OCI-LY7 (cell line): Measurements from ENCODE around the gene FBLN1. TPM values are rescaled to one million over a fixed set of nuclear protein-coding genes. Genes with fewer than 3 reads are reported as not detected.

Experiments
- BruUV-seq: library from RNA; stranded (reverse); fragments of 400-500 nt; replicated peaks from 2 replicates; lab custom pipeline; 2021; lab: Mats Ljungman, UMichigan
- CTCF ChIA-PET: fragments of 300-600 bp; sonication (Branson Sonifier 250); formaldehyde crosslinking; loops from one replicate; lab custom pipeline; 2022; ENCODE audit warnings: antibody characterized with exemption; ENCODE audit not compliant: unreplicated experiment; lab: Charles Lee
- POLR2A ChIA-PET: fragments of 300-600 bp; sonication (Branson Sonifier 250); formaldehyde crosslinking; loops from one replicate; lab custom pipeline; 2022; ENCODE audit warnings: antibody characterized with exemption; lab: Charles Lee
- DNase-seq: peaks from one replicate; pipeline ENCODE4 v3.0.0-alpha.2; 2015; ENCODE audit warnings: low spot score
- H2AFZ ChIP-seq: fragments of 200-600 bp; sonication (generic), shearing (Covaris generic); 2 replicates; pipeline ENCODE4 v1.6.1; 2014; ENCODE audit warnings: mild to moderate bottlenecking, antibody characterized with exemption, low read length, moderate library complexity
- H3K27ac ChIP-seq: fragments of 200-600 bp; sonication (generic); 2 replicates; pipeline ENCODE4 v1.5.1; 2014; ENCODE audit warnings: mixed run types, low read depth, mild to moderate bottlenecking, moderate library complexity, low read length, inconsistent platforms; ENCODE audit not compliant: poor library complexity, severe bottlenecking
- H3K36me3 ChIP-seq: fragments of 200-600 bp; sonication (generic); 2 replicates; pipeline ENCODE4 v1.6.1; 2014; ENCODE audit warnings: mild to moderate bottlenecking, antibody characterized with exemption, low read length, moderate library complexity, mixed read lengths; ENCODE audit not compliant: insufficient read depth
- H3K4me1 ChIP-seq: fragments of 200-600 bp; sonication (generic); 2 replicates; pipeline ENCODE4 v1.5.1; 2014; ENCODE audit warnings: mild to moderate bottlenecking, low read length; ENCODE audit not compliant: insufficient read depth, poor library complexity, severe bottlenecking
- H3K4me2 ChIP-seq: fragments of 200-600 bp; sonication (generic); 2 replicates; pipeline ENCODE4 v1.6.1; 2014; ENCODE audit warnings: mild to moderate bottlenecking, low read length
- H3K4me3 ChIP-seq: fragments of 200-600 bp; sonication (generic); 2 replicates; pipeline ENCODE4 v1.5.1; 2014; ENCODE audit warnings: mild to moderate bottlenecking, low read depth, low read length; ENCODE audit not compliant: poor library complexity, severe bottlenecking
- H3K79me2 ChIP-seq: fragments of 200-600 bp; sonication (generic); 2 replicates; pipeline ENCODE4 v1.6.1; 2016; ENCODE audit warnings: low read depth, mild to moderate bottlenecking, low read length, moderate library complexity, mixed read lengths; ENCODE audit not compliant: insufficient read depth
- H3K9me2 ChIP-seq: fragments of 200-600 bp; sonication (generic); 2 replicates; pipeline ENCODE4 v1.6.1; 2016; ENCODE audit warnings: mild to moderate bottlenecking, low read length, mixed read lengths; ENCODE audit not compliant: insufficient read depth
- H3K9me3 ChIP-seq: fragments of 200-600 bp; sonication (generic); 2 replicates; pipeline ENCODE4 v1.6.1; 2014; ENCODE audit warnings: mild to moderate bottlenecking, mixed run types, low read length, mixed read lengths
- H4K20me1 ChIP-seq: fragments of 200-600 bp; sonication (generic); 2 replicates; pipeline ENCODE4 v1.6.1; 2014; ENCODE audit warnings: mild to moderate bottlenecking, antibody characterized with exemption, low read length, moderate library complexity, mixed read lengths; ENCODE audit not compliant: insufficient read depth
- EZH2phosphoT487 ChIP-seq: fragments of 200-600 bp; sonication (generic); IDR thresholded peaks from 2 replicates; pipeline ENCODE4 v1.6.1; 2018; ENCODE audit warnings: low read depth, borderline replicate concordance, mild to moderate bottlenecking, mixed run types, antibody characterized with exemption, low read length, moderate library complexity, mixed read lengths
- intact Hi-C: fragments of 100-400 bp; cut with micrococcal nuclease; formaldehyde crosslinking; loops from one replicate; pipeline ENCODE4 v1.10.0; 2022; ENCODE audit not compliant: unreplicated experiment
- total RNA-seq, 2 experiments: library from RNA; depleted of rRNA in 1 of 2; stranded (reverse); fragments of >200 nt in 1 of 2; shearing (Covaris generic) in 1 of 2; gene quantifications; 2 replicates each; pipeline ENCODE4 v1.2.3, GENCODE V29; 2014 to 2022
- TF ChIP-seq, protein P1 (sequence below): fragments of 200-600 bp; sonication (generic); conservative IDR thresholded peaks from 2 replicates; pipeline ENCODE4 v1.5.1; 2014; ENCODE audit warnings: mild to moderate bottlenecking, antibody characterized with exemption, low read length, moderate library complexity, mixed read lengths

FBLN1 gene
- total RNA-seq, 2 experiments from 2014 or later: not detected

DNA sequence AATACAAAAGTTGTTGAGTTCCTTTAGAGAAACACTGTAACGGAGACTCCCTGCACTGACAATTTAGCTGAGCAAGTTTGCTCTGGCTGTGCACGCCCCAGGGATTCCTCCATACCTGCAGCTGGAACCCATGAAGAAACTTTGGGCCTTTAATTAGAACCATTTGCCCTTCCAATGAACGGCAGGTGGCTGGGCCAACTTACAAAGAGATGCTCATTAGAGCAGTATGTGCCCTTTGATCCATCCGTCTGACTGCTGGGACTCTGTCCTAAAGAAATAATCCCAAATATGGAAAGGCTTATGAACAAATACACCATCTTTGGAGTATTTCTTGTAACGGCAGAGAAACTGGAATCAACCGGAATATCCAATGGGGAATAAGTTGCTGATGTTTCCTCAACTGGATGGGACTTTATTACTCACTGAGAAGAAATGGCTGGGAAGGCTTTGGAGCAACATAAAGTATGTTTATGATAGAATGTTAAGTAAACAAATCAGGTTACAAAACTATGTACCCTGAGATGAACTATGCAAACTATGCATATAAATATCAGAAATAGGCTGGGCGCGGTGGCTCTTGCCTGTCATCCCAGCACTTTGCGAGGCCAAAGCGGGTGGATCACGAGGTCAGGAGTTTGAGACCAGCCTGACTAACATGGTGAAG, 24.4 kb upstream of the FBLN1 start:
- POLR2A ChIA-PET: interaction anchor here (0.6 kb wide), 1 partner anchor 56 kb away, joined by 3 read pairs; no protein-coding TSS in a partner anchor
- no peaks in the 10 kb centered on the region for H3K79me2 ChIP-seq
- intact Hi-C loops: no loop called here
- no peaks in the 10 kb centered on the region for H3K4me1 ChIP-seq
- no peaks in the 10 kb centered on the region for H3K36me3 ChIP-seq
- BruUV-seq: no TSS peak
- no peak overlapping the region for H3K27ac ChIP-seq
- DNase-seq: no peak
- no peak overlapping the region for H2AFZ ChIP-seq
- CTCF ChIA-PET: no interaction called here
- H3K4me3 ChIP-seq: no peak overlapping the region
- TF ChIP-seq, protein P1, sequence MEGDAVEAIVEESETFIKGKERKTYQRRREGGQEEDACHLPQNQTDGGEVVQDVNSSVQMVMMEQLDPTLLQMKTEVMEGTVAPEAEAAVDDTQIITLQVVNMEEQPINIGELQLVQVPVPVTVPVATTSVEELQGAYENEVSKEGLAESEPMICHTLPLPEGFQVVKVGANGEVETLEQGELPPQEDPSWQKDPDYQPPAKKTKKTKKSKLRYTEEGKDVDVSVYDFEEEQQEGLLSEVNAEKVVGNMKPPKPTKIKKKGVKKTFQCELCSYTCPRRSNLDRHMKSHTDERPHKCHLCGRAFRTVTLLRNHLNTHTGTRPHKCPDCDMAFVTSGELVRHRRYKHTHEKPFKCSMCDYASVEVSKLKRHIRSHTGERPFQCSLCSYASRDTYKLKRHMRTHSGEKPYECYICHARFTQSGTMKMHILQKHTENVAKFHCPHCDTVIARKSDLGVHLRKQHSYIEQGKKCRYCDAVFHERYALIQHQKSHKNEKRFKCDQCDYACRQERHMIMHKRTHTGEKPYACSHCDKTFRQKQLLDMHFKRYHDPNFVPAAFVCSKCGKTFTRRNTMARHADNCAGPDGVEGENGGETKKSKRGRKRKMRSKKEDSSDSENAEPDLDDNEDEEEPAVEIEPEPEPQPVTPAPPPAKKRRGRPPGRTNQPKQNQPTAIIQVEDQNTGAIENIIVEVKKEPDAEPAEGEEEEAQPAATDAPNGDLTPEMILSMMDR: no peak
- TF ChIP-seq EZH2phosphoT487: no peak
- H3K9me3 ChIP-seq: no peaks in the 10 kb centered on the region
- no peaks in the 10 kb centered on the region for H3K9me2 ChIP-seq
- H4K20me1 ChIP-seq: no peaks in the 10 kb centered on the region
- no peak overlapping the region for H3K4me2 ChIP-seq

DNA sequence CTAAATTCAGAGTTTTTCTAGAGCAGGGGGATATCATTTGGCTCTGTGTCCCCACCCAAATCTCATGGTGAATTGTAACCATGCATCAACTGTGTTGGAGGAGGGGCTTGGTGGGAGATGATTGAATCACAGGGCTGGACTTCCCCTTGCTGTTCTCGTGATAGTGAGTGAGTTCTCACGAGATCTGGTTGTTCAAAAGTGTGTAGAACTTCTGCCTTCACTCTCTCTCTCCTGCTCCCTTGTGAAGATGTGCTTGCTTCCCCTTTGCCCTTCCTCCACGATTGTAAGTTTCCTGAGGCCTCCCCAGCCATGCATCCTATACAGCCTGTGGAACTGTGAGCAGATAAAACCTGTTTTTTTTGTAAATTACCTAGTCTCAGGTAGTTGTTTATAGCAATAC, 22.0 kb upstream of the FBLN1 start:
- no TSS peak for BruUV-seq

DNA sequence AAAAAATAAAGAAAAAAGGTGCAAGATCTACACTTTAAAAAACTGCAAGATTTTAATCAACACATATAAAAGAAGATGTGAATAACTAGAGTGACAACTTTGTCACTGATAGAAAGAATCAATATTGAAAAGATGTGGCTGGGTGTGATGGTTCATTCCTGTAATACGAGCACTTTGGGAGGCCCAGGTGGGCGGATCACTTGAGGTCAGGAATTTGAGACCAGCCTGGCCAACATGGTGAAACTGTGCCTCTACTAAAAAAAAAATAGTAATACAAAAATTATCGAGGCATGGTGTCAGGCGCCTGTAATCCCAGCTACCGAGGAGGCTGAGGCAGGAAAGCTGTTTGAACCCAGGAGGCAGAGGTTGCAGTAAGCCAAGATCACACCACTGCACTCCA, 21.0 kb upstream of the FBLN1 start:
- Histone ChIP-seq H4K20me1 (no peaks in the 10 kb centered on the region), H2AFZ (no peak overlapping the region), H3K4me1 (no peaks in the 10 kb centered on the region), H3K27ac (no peak overlapping the region), H3K36me3 (no peaks in the 10 kb centered on the region), H3K79me2 (no peaks in the 10 kb centered on the region), H3K9me2 (no peaks in the 10 kb centered on the region), H3K4me2 (no peak overlapping the region), H3K4me3 (no peak overlapping the region), H3K9me3 (no peaks in the 10 kb centered on the region)
- CTCF ChIA-PET: no interaction called here
- TF ChIP-seq EZH2phosphoT487: no peak
- TF ChIP-seq, protein P1: no peak
- intact Hi-C loops: no loop called here
- no TSS peak for BruUV-seq
- POLR2A ChIA-PET: no interaction called here
- DNase-seq: no peak

More for the DNA sequence above, 22.0 kb upstream of the FBLN1 start:
- ChIA-PET CTCF (no interaction called here), POLR2A (no interaction called here)
- H3K27ac ChIP-seq: no peak overlapping the region
- H3K4me2 ChIP-seq: no peak overlapping the region
- no peaks in the 10 kb centered on the region for H3K79me2 ChIP-seq
- H3K4me3 ChIP-seq: no peak overlapping the region
- no peak overlapping the region for H2AFZ ChIP-seq
- H3K9me2 ChIP-seq: no peaks in the 10 kb centered on the region
- TF ChIP-seq, protein P1: no peak
- no peaks in the 10 kb centered on the region for H3K36me3 ChIP-seq
- no peaks in the 10 kb centered on the region for H3K4me1 ChIP-seq
- intact Hi-C loops: no loop called here
- H4K20me1 ChIP-seq: no peaks in the 10 kb centered on the region
- no peak for DNase-seq
- H3K9me3 ChIP-seq: no peaks in the 10 kb centered on the region
